OCI-LY7 (cell line): ENCODE data around the gene DNAH8. TPM values are rescaled to one million over a fixed set of nuclear protein-coding genes. Genes with fewer than 3 reads are reported as not detected.
A peak's percentile ranks its signal among the peaks of the same experiment; 100 is the strongest.

Source experiments
- BruUV-seq: library from RNA; stranded (reverse); fragments of 400-500 nt; replicated peaks from 2 replicates; lab custom pipeline; 2021; lab: Mats Ljungman, UMichigan
- CTCF ChIA-PET: fragments of 300-600 bp; sonication (Branson Sonifier 250); formaldehyde crosslinking; loops from one replicate; lab custom pipeline; 2022; ENCODE audit warnings: antibody characterized with exemption; ENCODE audit not compliant: unreplicated experiment; lab: Charles Lee
- POLR2A ChIA-PET: fragments of 300-600 bp; sonication (Branson Sonifier 250); formaldehyde crosslinking; loops from one replicate; lab custom pipeline; 2022; ENCODE audit warnings: antibody characterized with exemption; lab: Charles Lee
- DNase-seq: peaks from one replicate; pipeline ENCODE4 v3.0.0-alpha.2; 2015; ENCODE audit warnings: low spot score
- H2AFZ ChIP-seq: fragments of 200-600 bp; sonication (generic), shearing (Covaris generic); 2 replicates; pipeline ENCODE4 v1.6.1; 2014; ENCODE audit warnings: mild to moderate bottlenecking, antibody characterized with exemption, low read length, moderate library complexity
- H3K27ac ChIP-seq: fragments of 200-600 bp; sonication (generic); 2 replicates; pipeline ENCODE4 v1.5.1; 2014; ENCODE audit warnings: mixed run types, low read depth, mild to moderate bottlenecking, moderate library complexity, low read length, inconsistent platforms; ENCODE audit not compliant: poor library complexity, severe bottlenecking
- H3K36me3 ChIP-seq: fragments of 200-600 bp; sonication (generic); 2 replicates; pipeline ENCODE4 v1.6.1; 2014; ENCODE audit warnings: mild to moderate bottlenecking, antibody characterized with exemption, low read length, moderate library complexity, mixed read lengths; ENCODE audit not compliant: insufficient read depth
- H3K4me1 ChIP-seq: fragments of 200-600 bp; sonication (generic); 2 replicates; pipeline ENCODE4 v1.5.1; 2014; ENCODE audit warnings: mild to moderate bottlenecking, low read length; ENCODE audit not compliant: insufficient read depth, poor library complexity, severe bottlenecking
- H3K4me2 ChIP-seq: fragments of 200-600 bp; sonication (generic); 2 replicates; pipeline ENCODE4 v1.6.1; 2014; ENCODE audit warnings: mild to moderate bottlenecking, low read length
- H3K4me3 ChIP-seq: fragments of 200-600 bp; sonication (generic); 2 replicates; pipeline ENCODE4 v1.5.1; 2014; ENCODE audit warnings: mild to moderate bottlenecking, low read depth, low read length; ENCODE audit not compliant: poor library complexity, severe bottlenecking
- H3K79me2 ChIP-seq: fragments of 200-600 bp; sonication (generic); 2 replicates; pipeline ENCODE4 v1.6.1; 2016; ENCODE audit warnings: low read depth, mild to moderate bottlenecking, low read length, moderate library complexity, mixed read lengths; ENCODE audit not compliant: insufficient read depth
- H3K9me2 ChIP-seq: fragments of 200-600 bp; sonication (generic); 2 replicates; pipeline ENCODE4 v1.6.1; 2016; ENCODE audit warnings: mild to moderate bottlenecking, low read length, mixed read lengths; ENCODE audit not compliant: insufficient read depth
- H3K9me3 ChIP-seq: fragments of 200-600 bp; sonication (generic); 2 replicates; pipeline ENCODE4 v1.6.1; 2014; ENCODE audit warnings: mild to moderate bottlenecking, mixed run types, low read length, mixed read lengths
- H4K20me1 ChIP-seq: fragments of 200-600 bp; sonication (generic); 2 replicates; pipeline ENCODE4 v1.6.1; 2014; ENCODE audit warnings: mild to moderate bottlenecking, antibody characterized with exemption, low read length, moderate library complexity, mixed read lengths; ENCODE audit not compliant: insufficient read depth
- CTCF ChIP-seq: fragments of 200-600 bp; sonication (generic); conservative IDR thresholded peaks from 2 replicates; pipeline ENCODE4 v1.5.1; 2014; ENCODE audit warnings: mild to moderate bottlenecking, antibody characterized with exemption, low read length, moderate library complexity, mixed read lengths
- EZH2phosphoT487 ChIP-seq: fragments of 200-600 bp; sonication (generic); IDR thresholded peaks from 2 replicates; pipeline ENCODE4 v1.6.1; 2018; ENCODE audit warnings: low read depth, borderline replicate concordance, mild to moderate bottlenecking, mixed run types, antibody characterized with exemption, low read length, moderate library complexity, mixed read lengths
- intact Hi-C: fragments of 100-400 bp; cut with micrococcal nuclease; formaldehyde crosslinking; loops from one replicate; pipeline ENCODE4 v1.10.0; 2022; ENCODE audit not compliant: unreplicated experiment
- total RNA-seq, 2 experiments: library from RNA; depleted of rRNA in 1 of 2; stranded (reverse); fragments of >200 nt in 1 of 2; shearing (Covaris generic) in 1 of 2; gene quantifications; 2 replicates each; pipeline ENCODE4 v1.2.3, GENCODE V29; 2014 to 2022

Gene DNAH8
- total RNA-seq, 2 experiments from 2014 or later = not detected

GRCh38 chr6:38701551-38701950, 13.6 kb upstream of the DNAH8 start:
- ChIA-PET CTCF (no interaction called here), POLR2A (interaction anchor here (0.7 kb wide), 1 partner anchor 797 kb away, joined by 4 read pairs; no protein-coding TSS in a partner anchor)
- Histone ChIP-seq H3K4me1 (peaks cover 12% of the 10 kb centered on the region), H3K4me3 (peak overlapping the region; percentile 86), H3K79me2 (peaks cover 51% of the 10 kb centered on the region), H3K36me3 (peaks cover 45% of the 10 kb centered on the region), H2AFZ (no peak overlapping the region), H3K4me2 (peak overlapping the region; percentile 22), H3K9me3 (peaks cover 16% of the 10 kb centered on the region), H4K20me1 (no peaks in the 10 kb centered on the region), H3K27ac (no peak overlapping the region), H3K9me2 (no peaks in the 10 kb centered on the region)
- BruUV-seq = no TSS peak
- DNase-seq = no peak
- TF ChIP-seq EZH2phosphoT487 (no peak), CTCF (no peak)
- intact Hi-C loops = loop anchor here (5.0 kb wide), 2 partner anchors 64 to 411 kb away; partner anchors contain the start of gene BTBD9

- Histone ChIP-seq H3K79me2 (peaks cover 41% of the 10 kb centered on the region), H2AFZ (peak within 1 kb of the TSS; percentile 91), H3K4me3 (peak within 1 kb of the TSS; percentile 86), H4K20me1 (no peaks in the 10 kb centered on the region), H3K27ac (peak within 1 kb of the TSS; percentile 32), H3K36me3 (peaks cover 35% of the 10 kb centered on the region), H3K9me2 (no peaks in the 10 kb centered on the region), H3K4me1 (peaks cover 12% of the 10 kb centered on the region), H3K4me2 (peak within 1 kb of the TSS; percentile 71), H3K9me3 (peaks cover 16% of the 10 kb centered on the region)
- no peak for TF ChIP-seq CTCF
- no peak for TF ChIP-seq EZH2phosphoT487
- BruUV-seq = no TSS peak
- CTCF ChIA-PET = interaction anchor here (0.6 kb wide), 1 partner anchor 200 kb away, joined by 4 read pairs; no protein-coding TSS in a partner anchor
- intact Hi-C loops = loop anchor here (5.0 kb wide), 2 partner anchors 65 to 410 kb away; partner anchors contain the start of gene BTBD9
- POLR2A ChIA-PET = interaction anchor here (0.6 to 1.4 kb wide), 17 partner anchors 13 to 1268 kb away, joined by 3 to 7 read pairs (median 4); no protein-coding TSS in a partner anchor
- peak; percentile 98 for DNase-seq
Measured at GRCh38 chr6:38702558-38703397, 12.3 kb upstream of the DNAH8 start, which contains the start of gene GLO1. Gene GLO1 (minus strand): TSS chr6:38703145. CDS start chr6:38703054, 91 bp downstream.
